Inflammatory macrophage treated with lipopolysaccharide for 1 hour (primary cell): Measurements from ENCODE around the gene RNASE13.
A peak's percentile ranks its signal among the peaks of the same experiment; 100 is the strongest.

Experiments
- DNase-seq, 2 donors: peaks; one replicate each; pipeline ENCODE4 v3.0.0-alpha.2; 2020 to 2022

RNASE13 gene

DNA sequence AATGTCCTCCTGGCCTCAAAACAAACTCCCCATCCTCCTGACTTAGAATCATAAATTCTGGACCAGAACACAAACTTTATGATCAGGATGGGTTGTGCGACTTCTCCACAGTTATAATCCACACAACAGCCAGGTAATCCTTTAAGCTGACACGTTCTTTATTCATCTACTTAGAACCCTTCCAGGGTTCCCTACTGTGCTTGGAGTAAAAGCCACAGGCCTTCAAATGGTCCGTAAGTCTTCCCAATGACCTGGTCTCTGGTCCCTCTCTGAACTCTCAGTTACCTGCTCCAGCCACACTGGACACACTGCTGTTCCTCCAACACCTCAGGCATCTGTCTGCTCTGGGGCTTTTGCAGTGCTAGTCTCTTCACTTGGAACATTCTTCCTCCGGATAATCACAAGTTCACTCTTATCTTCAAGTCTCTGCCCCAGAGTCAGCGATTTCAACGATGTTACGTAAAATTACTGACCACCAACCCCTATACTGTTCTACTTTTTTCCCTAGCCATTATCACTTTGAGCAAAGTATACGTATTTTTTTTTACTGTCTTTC lies 5.8 kb upstream of the RNASE13 start:
- no peak for DNase-seq

DNA sequence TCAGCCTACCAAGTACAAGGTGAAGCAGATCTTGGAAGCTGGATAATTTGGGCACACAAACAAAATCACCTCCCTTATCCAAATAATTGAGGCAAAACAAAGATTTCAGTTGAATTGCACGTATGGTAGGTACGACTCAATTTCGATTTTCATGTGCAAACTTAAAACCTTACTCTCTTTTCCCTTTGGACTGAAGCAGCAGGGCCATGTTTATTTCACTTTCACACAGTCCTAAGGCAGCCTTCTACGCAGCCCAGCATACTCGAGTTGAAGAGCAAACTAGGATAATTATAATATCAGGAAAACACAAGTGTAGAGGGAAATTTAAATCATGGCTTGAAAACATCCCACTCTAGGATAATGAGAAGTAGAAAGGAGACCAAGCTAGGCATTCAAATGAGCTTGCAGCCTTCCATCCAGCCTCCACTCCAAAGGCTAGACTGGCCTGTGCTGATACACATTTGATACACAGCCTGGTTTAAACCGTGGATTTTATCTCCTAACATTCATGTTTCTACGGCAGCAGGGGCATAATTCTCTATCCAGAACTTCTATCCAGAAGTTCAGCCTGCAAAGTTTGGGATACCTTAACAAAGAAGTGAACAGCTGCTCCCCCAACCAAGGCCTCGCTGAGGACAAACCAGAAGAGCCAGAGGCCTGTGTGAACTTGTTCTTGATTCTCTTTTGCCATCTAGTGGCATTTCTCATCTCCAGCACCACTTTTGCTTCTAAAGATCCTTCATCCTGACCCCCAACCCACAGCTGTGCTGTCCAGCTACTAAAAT lies 5.2 kb upstream of the RNASE13 start:
- peak; percentile 59 to 75 for DNase-seq

DNA sequence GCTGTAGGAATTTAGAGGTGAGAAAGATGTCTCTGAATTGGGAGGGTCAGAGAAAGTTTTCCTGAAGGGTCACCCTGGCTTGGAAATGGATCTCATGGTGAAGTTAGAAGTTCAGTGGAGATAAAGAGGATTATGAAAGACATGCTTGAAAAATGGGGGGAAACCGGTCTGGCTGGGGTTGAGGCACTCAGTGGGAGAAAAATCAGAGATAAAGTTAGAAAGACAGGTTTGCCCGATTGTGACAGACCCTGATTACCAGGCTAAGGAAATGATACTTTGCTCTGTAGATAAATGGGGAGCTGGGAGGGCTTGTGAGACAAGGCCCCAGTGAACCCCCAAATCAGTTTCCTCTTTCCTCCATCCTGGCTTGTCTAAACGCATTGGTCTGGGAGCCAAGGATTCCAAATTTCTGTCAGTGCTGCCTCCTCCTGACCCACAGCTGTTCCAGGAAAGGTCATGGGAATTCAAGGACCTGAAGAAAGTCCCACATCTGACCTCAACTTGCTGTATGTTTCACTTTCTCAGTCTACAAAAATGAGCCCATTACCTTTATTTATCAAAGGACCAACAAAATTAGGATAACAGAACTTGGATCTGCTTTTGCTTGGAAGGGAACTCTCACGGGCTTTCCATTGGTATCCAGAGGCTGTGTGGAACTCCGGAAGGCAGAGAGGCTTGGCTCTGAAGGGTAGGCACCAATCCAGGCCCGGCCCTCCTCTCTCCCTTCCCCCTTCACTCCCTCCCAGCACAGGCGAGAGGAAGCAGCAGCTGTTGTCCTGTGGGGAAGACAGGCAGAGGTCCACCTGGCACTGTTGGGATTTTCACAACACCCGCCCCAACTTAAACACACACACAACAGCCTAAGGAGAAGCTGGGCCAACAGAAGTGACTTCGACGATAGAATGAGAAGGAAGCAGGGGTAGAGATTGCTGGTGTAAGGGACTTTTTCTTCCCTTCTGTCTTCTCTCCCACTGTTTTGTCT lies 4.1 kb upstream of the RNASE13 start:
- no peak for DNase-seq

DNA sequence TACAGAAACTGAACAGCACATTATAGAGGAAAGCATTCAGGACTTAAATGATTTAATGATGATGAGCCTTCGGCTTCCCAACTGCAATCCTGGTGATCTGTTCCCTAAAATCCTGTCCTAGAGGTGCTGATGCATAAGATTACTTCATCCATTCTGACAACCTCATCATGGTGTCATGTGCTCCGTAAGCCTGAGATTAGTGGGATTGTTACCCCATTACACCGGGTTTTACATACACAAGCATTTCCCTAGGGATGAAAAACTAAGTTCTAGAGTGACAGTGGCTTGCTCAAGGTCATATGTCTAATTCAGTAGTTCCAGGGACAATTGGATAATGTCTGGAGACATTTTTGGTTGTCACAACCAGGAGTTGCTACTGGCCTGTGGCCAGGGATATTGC lies 2.5 kb upstream of the RNASE13 start:
- DNase-seq = peak in 1 of 2 donors; percentile 78

DNA sequence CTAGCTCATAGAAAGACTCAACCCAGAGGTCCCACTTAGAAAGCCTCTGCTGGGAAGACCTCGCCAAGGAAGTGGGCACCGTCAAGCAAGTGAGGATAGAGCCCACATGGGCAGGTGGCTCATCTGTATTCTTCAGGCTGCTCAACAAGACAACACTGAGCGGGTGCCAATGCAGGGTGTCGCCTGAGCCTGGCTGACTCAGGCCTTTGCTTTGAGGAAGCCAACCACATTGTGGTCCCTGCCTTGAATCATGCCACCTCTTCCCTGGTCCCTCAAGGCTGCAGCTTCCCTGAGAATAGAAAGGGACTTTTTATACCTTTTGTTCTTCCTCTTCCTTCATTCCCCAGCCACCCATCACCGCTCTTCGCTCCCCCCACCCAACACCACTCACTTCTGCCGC lies 2.1 kb upstream of the RNASE13 start:
- DNase-seq = peak in 1 of 2 donors; percentile 65

DNA sequence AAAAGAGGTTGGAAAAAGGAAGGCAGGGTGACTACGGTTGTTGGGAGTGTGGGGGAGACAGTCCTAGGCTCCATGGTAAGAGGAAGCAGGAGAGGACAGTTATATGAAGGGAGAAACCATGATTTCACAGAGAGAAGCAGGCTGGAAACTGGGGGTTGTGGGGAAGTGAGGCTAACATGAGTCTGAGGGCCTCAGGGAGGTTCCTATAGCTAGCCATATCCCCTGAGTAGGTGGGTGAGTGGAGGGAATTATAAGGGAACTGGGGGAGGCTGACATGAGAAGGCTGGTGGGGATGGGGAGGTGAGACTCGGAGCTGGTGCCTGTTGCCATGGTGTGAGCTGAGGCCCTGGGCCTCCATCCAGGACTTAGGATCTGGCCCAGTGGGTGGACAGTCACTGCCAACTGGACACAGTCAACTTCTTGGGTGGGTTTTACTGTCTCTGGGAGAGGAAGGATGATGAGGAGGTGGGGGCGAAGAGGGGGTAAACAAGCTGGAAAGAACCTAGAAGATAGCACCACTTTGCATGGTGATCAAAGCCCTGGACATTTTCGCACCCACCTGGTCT lies 1.4 kb downstream of the RNASE13 start:
- DNase-seq = peak; percentile 78 to 94

DNA sequence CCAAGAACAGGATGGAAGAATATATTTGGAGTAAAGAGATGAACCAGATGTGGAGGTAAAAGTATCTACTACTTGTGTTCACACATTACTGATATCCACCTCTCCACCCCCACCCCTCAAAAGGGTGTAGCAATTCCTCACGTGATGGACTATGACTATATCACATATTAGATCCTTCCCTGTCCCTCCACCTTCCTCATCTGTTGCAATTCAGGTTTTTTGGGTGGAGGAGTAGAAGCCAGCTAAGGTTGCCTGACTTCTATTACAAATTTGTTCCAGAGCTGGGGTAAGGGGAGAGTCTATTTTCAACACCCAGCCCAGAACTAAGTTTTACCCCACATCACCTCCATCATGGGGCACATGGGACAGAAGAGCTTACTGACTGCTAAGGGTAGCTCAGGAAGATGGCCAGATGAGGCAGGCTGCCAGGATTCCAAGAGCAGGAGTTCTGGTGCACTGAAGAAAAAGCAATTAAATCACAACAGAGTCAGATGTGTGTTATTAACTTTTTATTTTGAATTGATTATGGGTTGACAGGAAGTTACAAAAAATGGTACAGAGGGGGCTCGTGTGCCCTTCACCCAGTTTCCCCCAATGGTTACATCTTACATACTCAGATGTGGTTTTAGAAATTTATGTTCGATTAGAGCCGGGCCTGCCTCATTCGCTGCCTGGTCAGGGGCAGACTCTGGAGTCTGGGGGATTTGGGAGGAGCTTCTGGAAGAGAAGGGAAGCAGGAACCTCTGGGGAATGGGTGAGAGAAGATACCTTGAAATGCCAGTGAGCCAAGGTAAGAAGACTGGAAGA lies 2.1 kb downstream of the RNASE13 start:
- peak; percentile 82 to 91 for DNase-seq

DNA sequence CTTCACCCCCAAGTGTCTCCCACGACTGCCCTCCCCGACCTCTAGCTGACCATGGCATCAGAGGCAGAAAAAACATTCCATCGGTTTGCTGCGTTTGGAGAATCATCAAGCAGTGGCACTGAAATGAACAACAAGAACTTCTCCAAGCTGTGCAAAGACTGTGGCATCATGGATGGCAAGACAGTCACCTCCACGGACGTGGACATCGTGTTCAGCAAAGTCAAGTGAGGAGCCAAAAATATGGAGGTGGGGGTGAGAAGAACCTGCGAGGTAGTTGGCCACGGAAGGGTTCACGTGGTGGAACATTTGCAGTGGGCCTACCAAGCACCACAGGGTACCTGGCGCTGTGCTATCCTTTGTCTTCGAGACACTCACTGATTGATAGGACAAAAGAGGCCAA lies 4.1 kb downstream of the RNASE13 start:
- DNase-seq = no peak

DNA sequence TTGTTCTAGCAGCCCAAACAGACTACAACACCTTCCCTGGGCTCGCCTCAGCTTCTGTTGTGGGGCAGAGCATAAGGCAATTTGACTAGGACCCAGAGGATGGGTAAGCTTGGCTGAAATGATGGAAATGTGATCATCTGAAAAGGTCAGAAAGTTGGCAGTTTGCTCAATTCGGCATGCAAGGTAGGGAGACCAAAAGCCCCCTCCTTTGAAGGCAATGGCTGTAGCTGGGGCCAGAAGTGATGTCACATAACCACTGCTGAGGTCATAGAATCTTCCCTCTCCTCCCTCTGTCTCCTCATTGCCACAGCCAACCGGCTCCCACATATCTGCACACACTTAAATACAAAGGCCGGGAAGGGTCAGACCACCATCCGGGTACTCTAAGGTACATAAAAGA lies 4.7 kb downstream of the RNASE13 start, which contains the start of gene TPPP2:
Gene TPPP2, plus strand, starts transcription at position 301 of the 400 bp plus-strand sequence. CDS start 365 bp downstream, outside the sequence.
- no peak for DNase-seq

DNA sequence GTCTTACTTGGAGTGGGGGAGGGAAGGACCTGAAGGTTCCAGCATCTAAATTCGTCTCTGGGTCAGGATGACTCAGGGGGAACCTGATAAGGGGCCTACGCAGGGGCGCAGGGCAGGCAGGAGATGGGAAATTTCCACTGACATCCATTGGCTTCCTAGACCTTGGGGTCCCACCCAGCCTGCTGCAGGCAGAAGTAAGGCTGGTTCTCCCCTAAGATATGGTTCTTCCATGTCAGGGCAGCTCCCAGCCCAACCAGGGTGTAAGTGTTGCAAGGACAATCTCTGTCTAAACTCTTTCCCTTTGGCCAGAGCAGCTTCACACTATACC lies 7.7 kb downstream of the RNASE13 start:
- no peak for DNase-seq

DNA sequence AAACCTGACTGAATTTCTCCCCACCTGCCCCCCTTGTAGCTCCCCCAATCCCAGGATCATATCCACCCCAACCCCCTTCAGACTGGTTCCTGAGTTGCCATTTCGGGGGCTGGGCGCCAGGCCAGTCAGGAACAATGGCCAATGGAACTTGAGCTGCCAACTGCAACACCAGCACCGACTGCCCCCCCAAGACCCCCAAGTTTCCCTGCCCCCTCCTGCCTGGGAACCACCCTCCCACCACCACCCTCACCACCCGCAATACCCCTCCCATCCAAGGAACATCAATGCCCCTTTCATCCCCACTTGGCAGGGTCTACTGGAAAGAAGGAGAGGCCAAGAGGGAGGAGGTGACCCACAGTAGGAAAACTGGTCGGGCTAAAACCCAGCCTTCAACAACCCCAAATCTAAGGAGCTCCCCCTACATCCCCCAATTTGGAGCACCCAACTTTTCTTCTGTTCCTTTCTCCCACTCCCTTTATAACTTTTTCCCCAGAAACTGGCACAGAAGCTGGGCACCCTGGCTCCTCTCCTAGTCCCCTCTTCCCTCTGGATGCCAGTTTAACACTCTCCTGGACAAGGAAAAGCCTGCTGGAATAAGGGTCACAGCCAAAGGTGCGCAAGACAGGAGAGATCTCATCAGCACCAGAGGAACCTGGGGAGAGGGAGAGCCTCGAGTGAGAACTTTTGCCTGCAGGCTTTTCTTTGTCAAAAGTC lies 8.2 kb downstream of the RNASE13 start:
- no peak for DNase-seq

DNA sequence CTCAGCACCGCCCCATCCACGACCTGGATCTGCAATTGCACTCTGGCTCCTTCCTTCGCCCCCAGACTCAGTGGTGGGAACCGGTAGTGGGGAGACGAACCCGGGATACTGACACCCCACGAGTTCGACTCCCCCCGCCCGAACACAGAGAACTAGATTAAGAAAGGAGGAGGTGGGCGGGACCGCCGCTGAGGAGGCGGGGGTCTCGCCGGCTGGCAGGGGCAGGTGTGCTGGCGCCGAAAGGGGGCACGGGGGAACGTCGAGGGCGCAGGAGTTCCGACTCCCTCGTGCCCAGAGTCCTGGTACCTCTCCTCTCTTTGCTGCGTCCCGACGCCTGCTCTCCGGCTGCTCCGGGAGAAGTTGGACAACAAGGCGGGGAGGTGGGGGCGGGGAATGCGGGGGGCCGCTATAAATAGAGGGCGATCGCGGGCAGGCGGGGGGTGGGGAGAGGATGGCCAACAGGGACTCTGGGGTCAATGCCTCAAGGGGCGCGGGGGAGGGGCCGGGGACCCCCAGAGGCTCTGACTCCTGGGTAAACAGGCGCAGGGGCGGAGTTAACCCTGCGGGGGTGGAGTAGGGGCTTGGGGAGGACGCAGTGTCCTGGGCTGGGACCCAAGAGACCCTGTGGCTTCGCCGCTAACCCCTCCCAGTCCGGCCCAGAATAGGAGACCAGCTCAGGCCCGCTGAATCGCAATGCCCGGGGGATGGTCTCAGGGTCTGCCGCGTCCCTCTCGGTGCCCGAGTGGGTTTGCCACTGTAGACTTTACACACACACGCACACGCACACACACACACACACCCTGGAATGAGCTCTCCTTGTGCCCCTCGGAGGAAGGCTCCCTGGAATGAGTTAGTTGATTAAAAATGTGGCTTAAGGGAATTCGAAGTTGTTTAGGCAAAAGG lies 9.0 kb downstream of the RNASE13 start:
- DNase-seq = no peak

DNA sequence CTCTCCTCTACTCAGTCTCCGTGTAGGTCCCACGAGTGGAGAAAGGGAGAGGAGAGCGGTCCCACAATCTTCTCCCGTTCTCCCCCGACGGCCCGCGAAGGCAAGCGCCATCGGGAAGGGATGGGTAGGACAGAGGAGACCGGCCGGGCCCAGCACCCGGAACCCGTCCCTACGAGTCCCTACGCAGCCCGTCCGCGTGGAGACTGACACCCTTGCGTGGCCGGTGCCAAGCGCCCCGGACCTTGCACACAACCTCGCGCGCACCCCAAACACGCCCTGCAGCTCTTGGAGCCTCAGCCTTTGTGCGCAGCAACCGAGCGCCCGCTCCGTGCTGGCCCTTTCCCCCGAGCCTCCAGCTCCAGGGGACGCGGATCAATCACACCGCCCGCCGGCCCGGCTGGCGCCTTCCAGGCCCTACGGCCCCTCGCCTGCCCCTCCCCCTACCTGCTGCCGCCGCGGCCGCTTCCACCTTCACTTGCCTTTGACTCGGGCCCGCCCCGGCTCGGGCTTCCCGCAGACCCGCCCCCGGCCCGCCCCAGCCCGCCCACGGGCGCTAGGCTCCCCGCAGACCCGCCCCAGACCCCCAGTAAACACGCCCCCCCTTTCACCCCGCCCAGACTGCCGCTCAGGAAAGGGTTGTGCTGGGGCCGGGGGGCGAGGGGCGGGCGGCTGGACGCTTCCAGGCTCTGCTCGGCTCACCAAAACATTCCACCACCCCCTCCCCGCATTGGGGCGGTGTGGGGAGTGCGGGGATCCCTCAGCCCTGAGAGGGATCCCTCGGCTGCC lies 9.8 kb downstream of the RNASE13 start, which contains the start of gene NDRG2:
Gene NDRG2, minus strand, starts transcription at position 477 of the 786 bp plus-strand sequence. CDS start 1,746 bp downstream, outside the sequence.
- no peak for DNase-seq

DNA sequence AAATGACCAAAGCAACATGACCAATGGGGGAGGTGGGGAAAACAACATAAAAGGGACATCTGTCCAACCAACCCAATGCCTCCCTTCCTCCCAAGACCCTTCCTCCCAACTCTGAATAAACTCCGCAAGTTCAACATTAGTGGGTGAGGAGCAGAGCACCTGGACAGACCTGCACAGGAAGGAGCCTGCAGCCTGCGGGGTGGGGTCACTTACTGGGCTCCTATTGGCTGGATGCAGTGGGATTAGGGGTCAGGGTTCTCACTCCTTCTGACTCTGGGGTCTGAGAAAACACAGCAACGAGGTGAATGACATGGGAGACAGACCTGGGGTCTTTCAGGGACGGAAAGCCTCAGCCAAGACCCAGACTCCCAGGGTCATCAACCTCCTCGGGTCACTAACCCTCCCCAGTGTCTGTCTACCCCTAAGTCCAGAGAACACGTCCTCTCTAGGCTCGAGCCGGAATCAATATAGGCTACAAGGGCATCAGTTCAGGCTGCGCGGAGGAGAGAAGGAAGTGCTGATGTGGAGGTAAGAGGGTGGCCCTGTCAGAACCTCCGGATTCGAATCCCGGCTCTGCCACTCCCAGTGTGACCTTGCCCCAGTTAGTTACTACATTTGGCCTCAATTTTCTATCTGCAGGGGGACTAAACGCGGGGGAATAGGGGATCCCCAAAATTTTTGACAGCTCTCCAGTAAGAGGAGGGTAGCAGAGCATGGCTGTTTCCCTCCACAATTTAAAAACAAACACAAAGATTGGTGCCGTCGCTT lies 10.6 kb downstream of the RNASE13 start:
- DNase-seq = no peak

DNA sequence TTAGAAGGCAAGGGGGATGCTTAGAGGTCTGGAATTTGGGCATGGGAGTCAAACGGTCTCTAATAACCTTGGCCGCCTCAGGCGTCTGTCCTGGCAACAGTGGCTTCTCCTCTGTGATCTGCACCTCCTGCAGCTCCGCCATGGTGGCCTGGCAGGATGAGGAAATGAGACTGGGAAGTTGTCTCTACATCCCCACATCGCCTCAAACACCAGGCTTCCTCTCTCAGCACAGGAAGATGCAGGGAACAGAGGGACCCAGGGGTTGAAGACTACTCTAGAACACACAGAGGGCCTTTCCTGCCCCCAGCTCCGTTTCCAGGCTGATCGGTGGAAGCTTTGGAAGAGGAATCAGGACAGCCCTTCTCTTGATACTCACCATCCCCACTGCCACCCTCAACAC lies 11.4 kb downstream of the RNASE13 start:
- DNase-seq = peak; percentile 38 to 42

DNA sequence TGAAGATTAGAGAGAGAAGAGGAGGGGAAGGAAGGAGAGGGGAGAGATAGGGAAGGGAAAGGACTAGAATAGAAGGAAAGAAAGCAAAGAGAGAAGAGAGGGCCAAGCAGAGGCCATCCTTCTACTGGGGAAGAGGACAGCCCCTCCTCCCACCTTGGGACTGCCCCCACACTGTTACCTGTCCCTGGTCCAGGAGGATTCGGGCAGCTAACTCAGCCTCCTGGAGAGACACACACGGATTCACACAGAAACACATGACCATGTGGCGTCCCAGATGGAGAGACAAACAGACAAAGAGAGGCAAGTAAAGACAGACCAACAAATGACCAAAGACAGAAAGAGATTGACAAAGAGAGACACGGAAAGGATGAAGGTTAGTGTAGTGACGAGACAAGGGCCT lies 11.9 kb downstream of the RNASE13 start:
- DNase-seq = no peak

DNA sequence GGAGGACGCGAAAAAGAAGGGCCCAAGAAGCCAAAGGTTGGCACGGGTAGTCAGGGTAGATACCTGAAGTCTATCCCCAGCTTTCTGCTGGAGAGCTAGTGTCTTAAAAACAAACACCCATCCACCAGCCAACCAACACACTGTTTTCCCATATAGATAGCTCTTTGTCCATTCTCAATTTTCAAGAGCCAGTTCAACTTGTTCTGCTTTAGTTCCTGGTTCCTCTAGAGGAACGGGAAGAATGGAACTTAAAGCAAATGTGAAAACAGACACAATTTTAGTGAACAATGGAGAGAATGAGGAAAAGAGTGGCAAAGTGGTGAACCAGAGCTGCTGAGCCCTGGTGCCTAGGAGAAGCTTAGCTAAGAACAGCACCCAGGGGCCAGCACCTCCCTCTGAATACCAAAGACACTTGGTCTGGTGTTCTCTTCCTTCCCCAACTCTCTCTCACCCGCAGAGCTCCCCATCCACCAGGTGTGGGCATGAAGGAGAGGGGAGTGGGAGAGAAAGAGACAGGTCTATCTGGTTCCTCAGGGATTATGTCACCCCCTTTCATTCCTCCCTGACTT lies 13.5 kb downstream of the RNASE13 start:
- no peak for DNase-seq

DNA sequence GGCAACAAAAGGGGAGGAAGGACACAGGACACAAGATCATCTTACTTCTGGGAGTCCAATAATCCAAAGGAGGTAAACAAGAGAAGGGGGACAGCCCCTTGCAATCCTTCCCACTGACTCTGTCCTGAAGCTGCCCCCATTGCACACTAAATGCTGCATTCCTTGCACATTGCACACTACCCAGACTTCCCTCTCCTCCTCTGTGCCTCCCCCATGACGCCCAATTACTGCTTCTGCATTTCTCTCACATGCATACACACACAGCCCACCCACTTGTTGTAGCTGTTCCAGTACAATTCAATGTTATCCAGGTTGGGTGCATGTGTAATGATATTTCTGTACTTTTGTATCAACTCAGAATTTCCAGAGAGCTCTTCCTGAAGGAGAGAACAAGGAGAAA lies 15.2 kb downstream of the RNASE13 start:
- peak; percentile 52 to 61 for DNase-seq
